Embryonic facial prominence (tissue), 1 donor: ENCODE results near the gene HK2.
"Not testable (repeated sequence)": the region's sequence is repeated elsewhere in the genome, so short reads cannot be mapped to it uniquely, and the experiment has no call there.

Experiments used
- DNase-seq: peaks from one replicate; pipeline ENCODE4 v3.0.0-alpha.2; 2016; ENCODE audit errors: extremely low spot score

The HK2 gene

DNA sequence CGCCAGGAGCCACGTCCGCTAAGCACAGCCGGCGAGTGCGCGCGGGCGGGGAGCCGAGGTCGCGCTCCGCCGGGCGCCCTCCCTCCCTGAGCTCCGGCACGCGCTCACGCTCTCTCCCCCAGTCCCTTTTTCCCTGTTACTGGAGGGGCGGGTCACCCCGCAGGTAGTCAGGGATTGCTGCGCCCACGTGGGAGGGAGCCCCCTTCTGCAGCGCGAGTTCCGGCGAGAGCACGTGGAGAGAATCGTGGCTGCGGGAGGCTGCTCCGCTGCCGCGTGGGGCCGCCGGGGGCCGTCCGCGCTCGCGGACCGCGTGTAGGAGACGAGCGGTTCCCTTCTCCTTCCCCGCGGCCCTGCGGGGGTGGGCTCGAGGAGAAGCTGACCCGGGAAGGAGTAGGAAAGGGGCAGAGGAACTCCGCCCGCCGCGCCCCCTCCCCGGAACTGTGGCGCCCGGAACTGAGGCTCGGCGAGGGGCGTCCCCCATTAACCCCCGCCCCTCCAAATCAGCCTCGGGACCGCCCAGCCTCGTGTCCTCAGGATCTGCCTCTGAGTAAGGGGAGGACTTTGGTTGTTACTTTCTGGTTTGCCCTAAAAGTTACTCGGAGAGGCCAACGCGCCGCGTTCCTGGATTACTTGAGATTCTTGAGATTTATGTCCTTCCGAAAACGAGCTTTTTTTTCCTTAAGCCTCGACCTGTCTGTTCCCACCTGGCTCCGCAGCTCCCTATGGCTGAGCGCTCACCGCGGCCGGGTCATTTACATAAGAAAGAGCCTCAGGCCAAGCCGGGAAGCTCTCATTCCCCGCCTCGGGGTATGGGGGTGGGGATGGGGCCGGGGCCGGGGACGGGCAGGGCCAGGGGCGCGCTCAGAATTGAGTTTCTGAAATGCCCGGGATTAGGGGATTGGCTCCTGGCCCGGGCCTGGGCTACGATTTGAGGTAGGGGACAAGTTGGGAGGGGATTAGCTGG is 1.1 kb downstream of the HK2 start:
- peak; percentile 28 for DNase-seq

DNA sequence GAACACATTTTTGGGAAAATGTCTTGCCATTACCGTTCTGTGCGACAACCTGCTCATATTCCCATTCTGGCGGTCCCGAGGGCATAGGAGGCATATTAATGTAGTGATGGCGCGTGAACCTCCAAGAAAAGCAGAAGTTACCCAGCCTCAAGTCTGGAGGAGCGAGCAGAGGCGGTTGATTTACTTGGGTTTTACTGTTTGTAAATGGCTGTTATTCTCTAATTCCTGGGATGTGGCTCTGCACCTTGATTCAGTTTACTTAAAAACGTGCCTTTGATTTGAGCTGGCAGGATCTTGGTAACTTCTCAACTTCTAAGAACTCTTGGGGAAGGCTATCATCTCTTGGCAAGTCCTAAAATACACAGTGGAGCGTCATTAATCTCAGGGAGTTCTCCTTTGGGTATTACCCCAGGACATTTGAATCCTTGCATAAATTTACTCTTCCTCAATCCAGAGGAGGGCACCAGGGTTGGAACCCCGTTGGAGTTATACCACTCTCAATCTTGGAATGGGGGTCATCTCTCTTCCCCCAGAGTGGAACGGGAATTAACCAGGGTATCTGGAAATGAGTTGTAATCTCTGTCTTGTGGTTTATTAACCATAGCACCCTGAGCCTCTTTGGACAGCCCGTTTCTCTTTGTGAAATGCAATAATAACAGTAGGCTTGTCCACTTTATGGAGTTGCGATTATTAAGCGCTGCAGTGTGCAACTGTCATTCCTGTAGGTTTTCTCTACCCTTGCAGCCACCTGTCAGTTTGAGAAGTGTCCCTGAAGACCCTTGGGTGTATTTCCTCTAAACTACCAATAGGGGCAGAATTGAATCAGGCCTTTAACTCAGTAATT is 2.1 kb downstream of the HK2 start:
- DNase-seq: no peak

DNA sequence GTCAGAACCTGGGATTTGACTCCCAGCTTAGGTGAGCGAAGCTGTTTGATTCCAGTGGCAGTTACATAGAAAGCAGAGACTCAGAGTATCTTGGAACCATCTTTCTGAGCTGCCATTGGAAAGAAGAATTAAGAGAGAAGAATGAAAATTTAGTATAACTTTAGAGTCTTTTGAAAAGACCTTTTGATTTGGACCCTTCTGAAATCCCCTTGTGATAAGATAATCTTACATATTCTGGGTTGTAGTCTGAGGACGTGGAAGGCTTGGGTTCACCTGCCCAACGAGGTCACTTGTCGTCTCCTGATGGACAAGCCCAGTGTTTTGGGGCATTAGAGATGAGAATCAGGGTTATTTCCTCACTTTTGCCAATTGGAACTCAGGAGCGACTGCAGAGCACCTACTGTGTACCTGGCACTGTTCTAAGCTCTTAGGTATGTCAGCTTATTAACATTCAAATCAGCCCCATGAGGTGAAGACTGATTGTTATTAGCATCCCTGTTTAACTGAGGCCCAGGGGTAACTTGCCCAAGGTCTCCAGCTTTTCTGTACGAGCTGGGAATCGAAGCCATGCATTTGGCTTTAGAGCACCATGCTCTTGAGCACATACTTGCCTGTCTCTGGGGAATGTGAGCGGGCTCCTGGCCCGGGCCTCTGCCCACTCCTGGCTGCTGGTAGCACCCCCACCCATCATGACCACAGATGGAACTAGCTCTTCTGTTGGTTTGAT is 2.9 kb downstream of the HK2 start:
- no peak for DNase-seq

DNA sequence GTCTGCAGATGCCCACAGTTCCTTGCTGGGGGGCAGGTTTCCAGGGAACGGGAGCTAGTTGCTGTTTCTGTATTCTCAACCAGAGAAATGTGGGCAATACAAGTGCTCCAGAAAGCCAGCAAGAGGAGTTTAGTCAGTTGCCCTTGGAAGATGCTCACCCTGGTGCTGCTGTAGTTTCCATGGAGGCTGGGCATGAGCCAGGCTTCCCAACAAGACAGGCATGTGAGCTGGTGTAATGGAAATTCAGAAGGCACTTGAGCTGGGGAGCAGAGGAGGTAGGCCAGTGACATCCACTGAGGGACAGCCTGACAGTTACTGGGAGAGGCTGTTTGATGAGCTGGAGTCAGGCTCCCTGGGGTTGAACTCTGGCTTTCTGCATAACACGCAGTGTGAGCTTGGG is 7.7 kb downstream of the HK2 start:
- DNase-seq: no peak

DNA sequence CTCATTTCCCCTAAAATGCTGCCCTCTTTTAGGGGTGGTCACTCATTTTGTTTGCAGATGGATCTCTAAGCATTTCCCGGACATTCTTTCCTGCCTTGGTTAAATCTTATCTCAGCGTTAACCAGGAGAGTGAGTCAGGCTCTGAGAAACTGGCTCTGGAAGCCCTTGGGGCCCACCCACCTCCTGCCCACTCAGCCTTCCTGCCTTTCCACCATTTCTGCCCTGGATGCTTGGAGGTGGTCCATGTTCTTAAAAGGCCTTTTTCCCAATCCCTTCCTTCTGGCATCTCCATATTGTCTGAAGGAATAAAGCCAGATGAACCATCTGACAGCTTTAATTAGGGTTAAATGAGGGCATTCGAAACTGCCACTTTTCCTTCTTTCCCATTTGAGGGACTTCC is 9.5 kb downstream of the HK2 start:
- DNase-seq: no peak

DNA sequence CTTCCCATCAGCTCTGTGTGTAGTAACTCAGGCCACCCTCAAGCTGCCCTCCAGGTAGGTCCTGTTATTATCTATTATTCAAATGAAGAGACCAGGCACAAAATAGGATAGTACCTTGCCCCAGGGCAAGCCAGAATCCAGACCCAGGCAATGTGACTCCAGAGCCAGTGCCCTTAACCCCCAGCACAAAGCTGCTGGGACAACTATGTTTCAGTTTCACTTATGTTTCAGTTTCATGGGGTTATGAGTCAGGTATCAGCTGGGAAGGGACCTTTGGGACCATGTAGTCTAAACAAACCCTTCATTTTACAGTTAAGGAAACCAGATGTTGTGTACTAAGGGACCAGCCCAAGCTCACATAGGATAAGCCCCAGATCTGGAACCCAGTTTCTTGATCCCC is 10.0 kb downstream of the HK2 start:
- no peak for DNase-seq

DNA sequence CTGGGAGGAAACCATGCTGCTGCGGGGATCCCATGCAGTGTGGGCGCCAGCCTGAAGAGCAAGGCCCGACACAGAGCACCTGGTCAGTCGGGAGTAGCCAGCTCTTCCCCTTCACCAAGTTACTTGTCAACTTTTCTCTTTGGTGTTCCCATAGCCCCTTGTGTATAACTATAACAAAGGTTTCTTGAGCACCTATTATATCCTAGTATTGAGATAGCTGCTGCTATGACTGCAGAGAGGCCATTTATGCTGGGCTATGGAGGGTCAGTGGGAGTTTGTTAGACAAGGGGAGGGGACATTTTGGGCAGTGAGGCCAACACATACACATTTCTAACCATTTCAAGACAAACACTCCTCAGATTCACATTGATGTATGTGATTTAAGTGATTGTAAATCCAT is 10.8 kb downstream of the HK2 start:
- DNase-seq: no peak

DNA sequence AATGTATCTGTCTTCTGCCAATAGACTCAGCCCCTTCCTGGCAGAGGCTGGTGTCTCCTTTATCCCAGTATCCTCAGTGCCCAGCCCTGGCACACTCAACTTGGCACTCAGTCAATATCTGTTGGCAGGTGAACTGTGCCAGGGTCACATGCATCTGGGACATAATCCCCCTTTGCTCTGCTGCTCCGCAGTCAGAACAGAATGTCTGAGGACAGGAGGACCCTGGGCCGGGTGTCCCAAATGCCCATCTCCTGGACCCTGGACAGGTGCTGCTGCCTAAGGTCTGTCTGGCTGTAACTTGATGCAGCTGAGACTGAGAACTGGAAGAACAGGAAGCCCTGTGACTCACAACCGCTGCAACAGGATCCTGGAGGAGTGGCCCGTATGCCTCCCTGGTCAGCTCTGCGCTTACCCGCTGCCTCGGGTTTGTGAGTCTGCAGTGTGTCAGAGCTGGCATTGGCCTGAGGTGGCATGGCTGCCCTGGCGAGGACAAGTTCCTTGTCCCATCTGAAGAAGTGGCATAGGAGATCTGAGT is 11.4 kb downstream of the HK2 start:
- DNase-seq: no peak

DNA sequence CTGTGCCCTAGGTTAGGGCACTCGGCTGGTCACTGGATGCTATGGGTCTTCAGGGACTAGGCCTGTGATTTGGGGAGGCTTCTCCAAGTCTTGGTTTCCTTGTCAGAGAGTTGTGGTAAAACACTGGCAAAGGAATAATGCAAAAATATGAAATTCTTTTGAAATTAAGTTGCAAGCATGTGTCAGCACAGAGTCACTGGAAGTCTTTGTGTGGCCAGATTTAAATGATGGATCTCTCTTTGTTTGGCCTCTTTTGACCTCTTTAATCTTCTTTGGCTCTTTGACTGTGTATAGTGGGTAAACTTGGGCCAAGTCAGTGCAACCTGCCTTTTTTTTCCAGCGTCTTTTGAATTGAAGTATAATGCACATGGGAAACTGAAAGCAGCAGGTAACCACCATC is 12.1 kb downstream of the HK2 start:
- no peak for DNase-seq

DNA sequence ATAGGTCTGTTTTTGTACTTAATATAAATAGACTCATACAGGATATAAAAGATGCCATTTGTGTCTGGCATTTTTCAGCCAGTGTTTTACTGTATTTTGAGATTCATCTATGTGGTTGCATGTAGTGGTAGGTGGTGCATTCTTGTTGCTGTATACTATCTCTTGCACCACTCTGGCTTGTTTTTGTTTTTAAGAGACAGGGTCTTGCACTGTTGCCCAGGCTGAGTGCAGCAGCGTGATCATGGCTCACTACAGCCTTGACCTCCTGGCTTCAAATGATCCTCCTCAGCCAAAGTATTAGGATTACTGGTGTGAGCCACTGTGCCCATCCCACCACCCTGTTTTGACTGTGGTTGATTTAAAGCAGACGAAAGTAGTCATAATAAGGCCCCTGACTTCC is 12.6 kb downstream of the HK2 start:
- no peak for DNase-seq

DNA sequence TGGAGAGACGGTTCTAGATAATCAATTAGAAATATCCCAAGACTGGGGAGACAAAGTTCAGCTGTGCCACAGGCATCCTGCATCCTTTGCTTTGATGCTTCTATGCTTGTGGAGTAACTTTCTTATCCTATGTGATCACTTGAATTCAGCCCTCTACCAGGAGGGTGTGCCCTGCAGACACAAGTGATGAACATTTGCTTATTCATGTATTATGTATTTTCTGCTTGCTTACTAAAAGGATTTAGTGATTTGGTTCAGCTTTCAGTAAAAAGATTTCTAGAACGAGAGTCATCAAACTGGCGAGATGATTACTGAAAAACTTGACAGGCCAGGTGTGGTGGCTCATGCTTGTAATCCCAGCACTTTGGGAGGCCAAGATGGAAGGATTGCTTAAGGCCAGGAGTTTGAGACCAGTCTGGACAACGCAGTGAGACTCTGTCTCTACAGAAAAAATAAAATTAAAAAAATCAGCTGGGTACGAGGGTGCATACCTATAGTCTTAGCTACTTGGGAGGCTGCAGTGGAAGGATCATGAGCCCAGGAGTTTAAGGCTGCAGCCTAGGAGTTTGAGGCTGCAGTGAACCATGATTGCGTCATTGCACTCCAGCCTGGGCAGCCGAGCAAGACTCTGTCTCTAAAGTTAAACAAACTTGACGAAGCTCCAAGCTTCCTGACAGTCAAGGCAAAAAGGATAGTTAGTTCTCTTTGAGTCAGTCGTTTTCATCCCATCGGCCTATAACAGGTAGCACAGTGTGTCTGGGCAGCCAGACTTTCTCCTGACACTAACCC is 13.3 kb downstream of the HK2 start:
- no peak for DNase-seq

DNA sequence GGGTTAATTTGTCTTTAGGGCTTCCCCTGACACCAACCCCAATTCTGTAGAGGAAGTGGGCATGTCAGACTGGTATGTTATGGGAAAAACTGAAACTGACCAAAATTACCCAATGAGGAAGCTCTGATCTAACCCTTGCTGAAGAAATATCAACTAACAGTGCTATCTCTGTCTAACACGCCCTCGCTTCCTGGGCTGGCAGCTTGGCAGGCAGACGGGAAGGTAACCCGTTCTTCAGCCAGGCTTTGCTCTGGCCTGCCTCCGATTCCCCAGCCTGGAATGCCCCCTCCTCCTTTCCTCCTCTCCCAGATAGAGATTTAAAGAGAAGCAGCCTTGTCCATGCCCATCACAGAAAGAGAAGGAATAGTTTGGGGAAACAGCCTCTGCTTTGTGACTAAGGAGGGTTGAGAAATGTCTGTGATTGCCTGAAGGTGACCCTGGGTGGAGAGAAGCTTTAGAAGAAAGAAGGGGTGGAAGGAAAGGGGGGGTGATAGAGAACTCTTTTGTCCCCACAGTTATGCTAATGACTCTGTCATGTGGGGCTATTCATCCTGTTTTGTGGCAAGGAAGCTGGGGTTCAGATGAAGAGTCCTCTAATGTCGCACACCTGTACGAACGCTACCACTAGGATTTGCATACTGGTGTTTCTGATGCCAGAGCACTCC is 15.4 kb downstream of the HK2 start:
- no peak for DNase-seq

DNA sequence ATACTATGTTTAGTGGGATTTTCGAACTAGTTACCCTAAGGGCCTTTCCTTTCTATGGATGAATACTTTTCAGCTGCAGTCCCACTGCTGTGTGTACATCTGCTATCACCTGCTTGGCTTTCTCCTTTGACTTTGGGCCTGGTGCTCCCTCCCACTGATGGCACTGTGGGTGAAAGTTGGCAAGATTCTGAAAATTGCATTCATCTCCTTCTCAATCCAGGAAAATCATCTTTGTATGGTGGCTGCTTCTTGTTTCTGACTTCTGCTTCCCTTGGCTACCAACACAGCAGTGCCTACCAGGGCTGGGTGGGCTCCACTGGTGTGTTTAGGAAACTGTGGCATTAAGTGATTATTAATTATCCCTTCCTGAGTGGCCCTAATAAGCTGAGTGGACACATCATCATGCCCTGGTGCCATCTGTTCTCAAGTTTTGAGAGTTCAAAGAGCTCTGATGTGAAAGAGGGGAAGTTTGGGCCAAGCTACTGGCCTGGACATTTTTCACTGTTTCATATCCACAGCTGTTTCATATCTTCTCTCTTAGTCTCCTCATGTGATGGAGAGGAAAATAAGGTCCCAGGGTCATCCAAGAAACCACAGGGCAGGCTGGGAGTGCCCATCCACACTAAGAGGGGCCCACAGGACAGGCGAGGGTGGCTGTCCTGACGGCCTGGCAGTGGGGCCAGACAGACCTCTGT is 16.7 kb downstream of the HK2 start:
- no peak for DNase-seq

DNA sequence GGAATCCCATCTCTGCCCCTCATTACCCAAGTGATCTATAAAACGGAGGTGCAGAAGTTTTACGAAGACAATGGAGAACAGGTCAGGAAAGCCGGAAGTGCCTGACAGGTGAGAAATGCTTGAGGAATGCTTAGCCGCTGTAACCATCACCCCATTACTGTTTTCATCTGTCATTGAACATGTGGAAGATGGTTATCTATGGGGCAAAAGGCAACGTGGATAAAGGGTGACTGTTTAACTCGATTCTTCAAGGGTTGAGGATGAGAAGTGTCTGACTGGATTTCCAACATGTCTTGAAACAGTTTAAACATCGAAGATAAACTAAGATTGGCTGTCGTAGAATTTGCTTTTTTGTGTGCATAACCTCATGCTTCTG is 17.3 kb downstream of the HK2 start:
- no peak for DNase-seq

DNA sequence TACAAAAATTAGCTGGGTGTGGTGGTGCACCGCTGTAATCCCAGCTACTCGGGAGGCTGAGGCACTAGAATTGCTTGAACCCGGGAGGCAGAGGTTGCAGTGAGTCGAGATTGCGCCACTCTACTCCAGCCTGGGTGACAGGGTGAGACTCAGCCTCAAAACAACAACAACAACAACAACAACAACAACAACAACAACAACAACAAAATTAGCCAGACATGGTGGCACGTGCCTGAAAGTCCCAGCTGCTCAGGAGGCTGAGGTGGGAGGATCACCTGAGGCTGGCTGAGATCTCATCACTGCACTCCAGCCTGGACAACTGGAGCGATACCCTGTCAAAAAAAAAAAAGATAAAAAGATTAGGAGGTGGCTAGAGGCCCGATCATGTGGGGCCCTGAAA is 19.4 kb downstream of the HK2 start:
- DNase-seq: not testable (repeated sequence)

DNA sequence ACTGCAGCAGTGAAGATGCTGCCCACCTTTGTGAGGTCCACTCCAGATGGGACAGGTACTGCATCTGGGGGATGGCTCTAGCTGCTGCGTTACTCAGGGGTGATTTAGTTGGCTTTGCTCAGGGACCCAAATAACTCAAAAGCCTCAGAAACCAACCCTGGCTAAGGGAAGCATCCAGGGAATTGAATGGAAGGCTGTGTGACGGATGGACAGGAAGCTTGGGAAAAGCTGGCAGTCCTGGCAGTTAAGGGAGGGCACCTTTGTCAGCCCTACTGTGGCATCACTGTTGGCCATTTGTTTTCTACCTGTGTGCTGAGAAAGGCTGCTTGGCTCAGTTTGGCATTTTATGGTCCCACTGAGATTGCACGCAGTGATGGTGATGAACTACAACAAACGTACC is 20.5 kb downstream of the HK2 start:
- DNase-seq: no peak

DNA sequence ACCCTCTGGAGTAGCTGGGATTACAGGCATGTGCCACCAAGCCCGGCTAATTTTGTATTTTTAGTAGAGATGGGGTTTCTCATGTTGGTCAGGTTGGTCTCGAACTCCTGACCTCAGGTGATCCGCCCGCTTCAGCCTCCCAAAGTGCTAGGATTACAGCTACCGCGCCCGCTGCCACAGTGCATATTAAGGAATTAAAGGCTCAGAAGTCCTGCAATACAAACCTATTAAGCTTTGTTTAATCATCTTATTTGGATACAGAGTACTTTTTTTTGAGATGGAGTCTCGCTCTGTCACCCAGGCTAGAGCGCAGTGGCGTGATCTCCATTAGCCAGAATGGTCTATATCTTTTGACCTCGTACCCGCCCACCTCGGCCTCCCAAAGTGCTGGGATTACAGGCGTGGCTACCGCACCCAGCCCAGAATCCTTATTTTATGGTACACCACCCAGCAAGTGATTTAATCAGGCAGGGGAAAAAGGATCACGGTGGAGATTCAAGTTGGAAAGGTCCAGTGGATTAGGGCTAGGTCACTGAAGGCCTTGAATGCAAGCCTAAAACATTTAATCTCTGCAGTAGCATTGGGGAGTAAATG is 21.3 kb downstream of the HK2 start:
- not testable (repeated sequence) for DNase-seq

DNA sequence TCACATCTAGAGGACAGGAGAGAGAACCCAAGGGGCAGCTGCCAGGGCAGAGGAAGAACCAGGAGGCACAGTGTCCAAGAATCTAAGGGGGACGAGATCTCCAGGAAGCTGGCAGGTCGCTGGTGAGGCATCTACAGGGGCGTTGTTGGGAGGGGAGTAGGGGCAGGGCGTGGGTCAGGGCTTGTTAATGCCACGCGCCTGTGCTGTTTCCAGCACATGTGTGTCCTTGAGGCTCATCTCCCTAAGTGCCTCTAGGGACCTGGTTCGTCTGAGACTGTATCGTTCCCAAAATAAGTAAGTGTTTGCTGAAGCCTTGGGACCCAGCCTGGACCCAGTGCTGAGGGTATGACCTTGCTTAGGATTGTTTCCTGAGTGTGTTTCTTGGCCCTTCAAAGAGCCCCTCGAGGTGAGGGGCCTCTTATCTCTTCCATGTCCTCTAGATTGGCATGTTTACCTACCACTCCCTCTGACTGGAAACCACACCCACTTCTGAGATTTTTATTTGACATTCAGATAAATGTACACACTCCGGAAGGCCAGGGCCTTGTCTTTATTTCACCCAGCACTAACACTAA is 22.2 kb downstream of the HK2 start:
- no peak for DNase-seq

DNA sequence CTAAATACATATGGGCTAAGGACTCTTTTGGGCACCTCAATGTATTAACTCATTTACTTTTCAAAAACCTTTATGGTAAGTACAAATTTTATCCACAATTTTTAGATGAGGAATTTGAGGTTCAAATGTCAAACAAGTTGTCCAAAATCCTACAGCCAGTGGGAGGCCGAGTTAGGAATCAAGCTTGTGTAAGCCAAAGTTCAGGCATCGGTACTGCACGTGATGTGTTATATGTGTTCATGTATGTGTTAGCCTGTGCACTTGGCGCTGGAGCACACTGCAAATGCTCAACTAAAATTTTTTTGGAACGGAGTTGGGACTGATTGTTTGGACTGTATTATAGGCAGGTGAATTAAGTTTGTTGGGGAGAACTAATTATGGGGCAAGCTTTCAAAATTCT is 22.7 kb downstream of the HK2 start:
- DNase-seq: no peak
